Neural cell (in vitro differentiated cells): ENCODE measurements around the gene PRIM1. TPM values are rescaled to one million over a fixed set of nuclear protein-coding genes. Genes with fewer than 3 reads are reported as not detected.

Source experiments
- H2AFZ ChIP-seq: fragments of 200-600, 300-800 bp; sonication (generic), shearing (Covaris generic); 2 replicates; pipeline ENCODE4 v1.6.0; 2014; ENCODE audit warnings: low read depth, mild to moderate bottlenecking, antibody characterized with exemption, low read length, moderate library complexity
- H3F3A ChIP-seq: fragments of 200-600 bp; shearing (Covaris generic); 2 replicates; pipeline ENCODE4 v1.6.1; 2016; ENCODE audit warnings: mild to moderate bottlenecking, moderate library complexity, mixed read lengths, antibody characterized with exemption, low read length; ENCODE audit not compliant: insufficient read depth, poor library complexity, severe bottlenecking
- H3K27ac ChIP-seq: fragments of 200-600, 300-800 bp; sonication (generic), shearing (Covaris generic); 2 replicates; pipeline ENCODE4 v1.5.1; 2014; ENCODE audit warnings: mild to moderate bottlenecking, low read length, moderate library complexity
- H3K27me3 ChIP-seq: fragments of 300-800, 200-600 bp; sonication (generic), shearing (Covaris generic); 2 replicates; pipeline ENCODE4 v1.6.0; 2014; ENCODE audit warnings: mild to moderate bottlenecking, low read depth, low read length, moderate library complexity; ENCODE audit not compliant: insufficient read depth
- H3K36me3 ChIP-seq: fragments of 300-800, 200-600 bp; sonication (generic), shearing (Covaris generic); 2 replicates; pipeline ENCODE4 v1.5.1; 2014; ENCODE audit warnings: mild to moderate bottlenecking, antibody characterized with exemption, low read length, moderate library complexity; ENCODE audit not compliant: insufficient read depth
- H3K4me2 ChIP-seq: fragments of 300-800, 200-600 bp; sonication (generic), shearing (Covaris generic); 2 replicates; pipeline ENCODE4 v1.6.0; 2014; ENCODE audit warnings: mild to moderate bottlenecking, low read length
- H3K4me3 ChIP-seq: fragments of 300-800, 200-600 bp; sonication (generic), shearing (Covaris generic); 2 replicates; pipeline ENCODE4 v1.5.1; 2014; ENCODE audit warnings: mild to moderate bottlenecking, low read length, moderate library complexity
- H3K79me2 ChIP-seq: fragments of 200-600 bp; shearing (Covaris generic); replicated peaks from 2 replicates; pipeline ENCODE4 v1.6.0; 2014; ENCODE audit warnings: mild to moderate bottlenecking, low read length, moderate library complexity; ENCODE audit not compliant: insufficient read depth
- H3K9ac ChIP-seq: fragments of 300-800, 200-600 bp; sonication (generic), shearing (Covaris generic); 2 replicates; pipeline ENCODE4 v1.6.1; 2016; ENCODE audit warnings: mild to moderate bottlenecking, low read length, mixed read lengths
- H3K9me2 ChIP-seq: fragments of 200-600 bp; shearing (Covaris generic); 2 replicates; pipeline ENCODE4 v1.6.1; 2016; ENCODE audit warnings: mild to moderate bottlenecking, low read length, mixed read lengths; ENCODE audit not compliant: insufficient read depth
- H3K9me3 ChIP-seq: fragments of 200-600, 300-800 bp; sonication (generic), shearing (Covaris generic); 2 replicates; pipeline ENCODE4 v1.6.1; 2016; ENCODE audit warnings: mild to moderate bottlenecking, mixed run types, low read length, moderate library complexity, mixed read lengths
- H4K20me1 ChIP-seq: fragments of 200-600 bp; shearing (Covaris generic); 2 replicates; pipeline ENCODE4 v1.6.1; 2016; ENCODE audit warnings: mild to moderate bottlenecking, mixed run types; ENCODE audit not compliant: insufficient read depth
- CTCF ChIP-seq: fragments of 450-650 bp; IDR thresholded peaks from 2 replicates; pipeline ENCODE4 v1.5.1; 2014; ENCODE audit warnings: antibody characterized with exemption, mild to moderate bottlenecking, moderate library complexity; ENCODE audit not compliant: poor library complexity, severe bottlenecking
- EP300 ChIP-seq: fragments of 450-650 bp; conservative IDR thresholded peaks from 2 replicates; pipeline ENCODE4 v1.6.1; 2014; ENCODE audit warnings: antibody characterized with exemption, mild to moderate bottlenecking, moderate library complexity; ENCODE audit not compliant: poor library complexity, severe bottlenecking
- EZH2 ChIP-seq: fragments of 200-600, 300-800 bp; shearing (Covaris generic), sonication (generic); IDR thresholded peaks from 2 replicates; pipeline ENCODE4 v1.6.1; 2014; ENCODE audit warnings: antibody characterized with exemption, low read length, borderline replicate concordance, mild to moderate bottlenecking; ENCODE audit not compliant: insufficient read depth, poor library complexity, severe bottlenecking
- MXI1 ChIP-seq: fragments of 450-650 bp; conservative IDR thresholded peaks from 2 replicates; pipeline ENCODE4 v1.6.1; 2014; ENCODE audit warnings: antibody characterized with exemption, mild to moderate bottlenecking; ENCODE audit not compliant: poor library complexity, severe bottlenecking
- POLR2AphosphoS5 ChIP-seq: IDR thresholded peaks from 2 replicates; pipeline ENCODE4 v1.6.1; 2012
- RAD21 ChIP-seq: fragments of 450-650 bp; conservative IDR thresholded peaks from 2 replicates; pipeline ENCODE4 v1.6.1; 2014; ENCODE audit warnings: antibody characterized with exemption, mild to moderate bottlenecking, moderate library complexity
- SMC3 ChIP-seq: fragments of 450-650 bp; conservative IDR thresholded peaks from 2 replicates; pipeline ENCODE4 v1.6.1; 2014; ENCODE audit warnings: antibody characterized with exemption, mild to moderate bottlenecking, moderate library complexity; ENCODE audit not compliant: poor library complexity
- TAF1 ChIP-seq: IDR thresholded peaks from 2 replicates; pipeline ENCODE4 v1.6.1; 2012; ENCODE audit warnings: low read depth
- polyA plus RNA-seq: library from polyadenylated mRNA; depleted of rRNA; stranded (reverse); fragments of >200 nt; gene quantifications from 2 replicates; pipeline ENCODE4 v1.2.3, GENCODE V29; 2014
- TF ChIP-seq, protein P1 (sequence below): IDR thresholded peaks from 2 replicates; pipeline ENCODE4 v1.6.1; 2012; ENCODE audit warnings: borderline replicate concordance

The PRIM1 gene
- polyA plus RNA-seq, 1 donor from 2014 or later: 36.1 TPM

- Histone ChIP-seq H3K27me3 (no peaks in the 10 kb centered on the region), H4K20me1 (no peaks in the 10 kb centered on the region), H3K36me3 (no peaks in the 10 kb centered on the region), H3F3A (no peaks in the 10 kb centered on the region), H3K4me3 (no peak overlapping the region), H3K79me2 (no peaks in the 10 kb centered on the region), H3K27ac (no peak overlapping the region), H2AFZ (no peak overlapping the region), H3K9ac (no peak overlapping the region), H3K9me3 (no peaks in the 10 kb centered on the region), H3K4me2 (no peak overlapping the region), H3K9me2 (no peaks in the 10 kb centered on the region)
- TF ChIP-seq CTCF: no peak
- no peak for TF ChIP-seq EP300
- TF ChIP-seq SMC3: no peak
- no peak for TF ChIP-seq EZH2
- no peak for TF ChIP-seq MXI1
- no peak for TF ChIP-seq TAF1
- TF ChIP-seq RAD21: no peak
- TF ChIP-seq, protein P1, sequence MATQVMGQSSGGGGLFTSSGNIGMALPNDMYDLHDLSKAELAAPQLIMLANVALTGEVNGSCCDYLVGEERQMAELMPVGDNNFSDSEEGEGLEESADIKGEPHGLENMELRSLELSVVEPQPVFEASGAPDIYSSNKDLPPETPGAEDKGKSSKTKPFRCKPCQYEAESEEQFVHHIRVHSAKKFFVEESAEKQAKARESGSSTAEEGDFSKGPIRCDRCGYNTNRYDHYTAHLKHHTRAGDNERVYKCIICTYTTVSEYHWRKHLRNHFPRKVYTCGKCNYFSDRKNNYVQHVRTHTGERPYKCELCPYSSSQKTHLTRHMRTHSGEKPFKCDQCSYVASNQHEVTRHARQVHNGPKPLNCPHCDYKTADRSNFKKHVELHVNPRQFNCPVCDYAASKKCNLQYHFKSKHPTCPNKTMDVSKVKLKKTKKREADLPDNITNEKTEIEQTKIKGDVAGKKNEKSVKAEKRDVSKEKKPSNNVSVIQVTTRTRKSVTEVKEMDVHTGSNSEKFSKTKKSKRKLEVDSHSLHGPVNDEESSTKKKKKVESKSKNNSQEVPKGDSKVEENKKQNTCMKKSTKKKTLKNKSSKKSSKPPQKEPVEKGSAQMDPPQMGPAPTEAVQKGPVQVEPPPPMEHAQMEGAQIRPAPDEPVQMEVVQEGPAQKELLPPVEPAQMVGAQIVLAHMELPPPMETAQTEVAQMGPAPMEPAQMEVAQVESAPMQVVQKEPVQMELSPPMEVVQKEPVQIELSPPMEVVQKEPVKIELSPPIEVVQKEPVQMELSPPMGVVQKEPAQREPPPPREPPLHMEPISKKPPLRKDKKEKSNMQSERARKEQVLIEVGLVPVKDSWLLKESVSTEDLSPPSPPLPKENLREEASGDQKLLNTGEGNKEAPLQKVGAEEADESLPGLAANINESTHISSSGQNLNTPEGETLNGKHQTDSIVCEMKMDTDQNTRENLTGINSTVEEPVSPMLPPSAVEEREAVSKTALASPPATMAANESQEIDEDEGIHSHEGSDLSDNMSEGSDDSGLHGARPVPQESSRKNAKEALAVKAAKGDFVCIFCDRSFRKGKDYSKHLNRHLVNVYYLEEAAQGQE: no peak
- no peak for TF ChIP-seq POLR2AphosphoS5
Observed at GRCh38 chr12:56778756-56779155, 26.6 kb upstream of the PRIM1 start.

GRCh38 chr12:56776654-56777053, 24.5 kb upstream of the PRIM1 start:
- Histone ChIP-seq H4K20me1 (no peaks in the 10 kb centered on the region), H3F3A (no peaks in the 10 kb centered on the region), H3K9me2 (no peaks in the 10 kb centered on the region), H3K4me3 (no peak overlapping the region), H3K4me2 (no peak overlapping the region), H3K9me3 (no peaks in the 10 kb centered on the region), H3K79me2 (no peaks in the 10 kb centered on the region), H3K27me3 (no peaks in the 10 kb centered on the region), H3K27ac (no peak overlapping the region), H3K36me3 (no peaks in the 10 kb centered on the region), H2AFZ (no peak overlapping the region), H3K9ac (no peak overlapping the region)
- no peak for TF ChIP-seq SMC3
- no peak for TF ChIP-seq EZH2
- TF ChIP-seq CTCF: no peak
- no peak for TF ChIP-seq TAF1
- no peak for TF ChIP-seq MXI1
- TF ChIP-seq POLR2AphosphoS5: no peak
- TF ChIP-seq, protein P1: no peak
- TF ChIP-seq EP300: no peak
